ENCODE measurements around the gene ATP1A1. TPM values are rescaled to one million over a fixed set of nuclear protein-coding genes. Genes with fewer than 3 reads are reported as not detected.

The ATP1A1 gene
- total RNA-seq, 4 donors from 2014 or later: 324 to 3,097 (median 1,990) TPM

- H3K9me3 ChIP-seq: no peaks in the 10 kb centered on the region
- H3K4me3 ChIP-seq: no peak overlapping the region
- in situ Hi-C loops (cut with MboI; ENCODE audit: low pct_ligation_motif_present in 1 of 4, low pct_unique_long_range_greater_than_20kb in 1 of 4, low sequenced_read_pairs in 3 of 4): no loop called here
- DNase-seq: no peak
- WGBS, 2 donors (ENCODE audit: low coverage in 1 of 2): 90 to 100% methylated on average over 1 to 5 of the region's 5 CpGs
- H3K4me1 ChIP-seq: peaks cover 0 to 3% (median 0%) of the 10 kb centered on the region in 4 donors
- H3K36me3 ChIP-seq: peaks cover 0 to 100% (median 50%) of the 10 kb centered on the region in 4 donors
- intact Hi-C loops (cut with DNase I; ENCODE audit: low total_unique reads): loop anchor here (5.0 kb wide), 1 partner anchor 975 kb away; no protein-coding TSS in a partner anchor
- TF ChIP-seq EP300 (IDR thresholded peaks at IDR 0.05; ENCODE audit: low read depth) (no peak), CTCF (IDR thresholded peaks at IDR 0.05) (no peak), POLR2A (IDR thresholded peaks at IDR 0.05) (no peak), POLR2AphosphoS5 (IDR thresholded peaks at IDR 0.05) (no peak)
- H3K27me3 ChIP-seq: no peaks in the 10 kb centered on the region
- H3K27ac ChIP-seq: no peak overlapping the region
These were observed 24.7 kb downstream of the ATP1A1 start for GRCh38 chr1:116397728-116398127.

DNA sequence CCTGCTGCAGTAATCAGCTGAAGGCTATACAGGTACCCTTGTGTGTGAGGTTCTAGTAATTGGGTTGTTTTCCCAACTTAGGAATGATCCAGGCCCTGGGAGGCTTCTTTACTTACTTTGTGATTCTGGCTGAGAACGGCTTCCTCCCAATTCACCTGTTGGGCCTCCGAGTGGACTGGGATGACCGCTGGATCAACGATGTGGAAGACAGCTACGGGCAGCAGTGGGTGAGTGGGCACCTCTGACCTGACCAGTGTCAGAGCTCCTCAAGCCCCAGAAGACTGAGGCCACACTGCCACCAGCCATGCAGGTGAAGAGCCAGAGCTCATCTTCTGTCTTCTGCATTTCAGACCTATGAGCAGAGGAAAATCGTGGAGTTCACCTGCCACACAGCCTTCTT is 27.7 kb downstream of the ATP1A1 start:
- Histone ChIP-seq H3K36me3 (peaks cover 0 to 99% (median 50%) of the 10 kb centered on the region in 4 donors), H3K27me3 (no peaks in the 10 kb centered on the region), H3K4me1 (no peaks in the 10 kb centered on the region), H3K27ac (no peak overlapping the region), H3K9me3 (no peaks in the 10 kb centered on the region), H3K4me3 (no peak overlapping the region)
- intact Hi-C loops (cut with DNase I; ENCODE audit: low total_unique reads): no loop called here
- in situ Hi-C loops (cut with MboI; ENCODE audit: low pct_ligation_motif_present in 1 of 4, low pct_unique_long_range_greater_than_20kb in 1 of 4, low sequenced_read_pairs in 3 of 4): no loop called here
- DNase-seq: no peak
- no peak for TF ChIP-seq CTCF (IDR thresholded peaks at IDR 0.05)
- no peak for TF ChIP-seq POLR2A (IDR thresholded peaks at IDR 0.05)
- no peak for TF ChIP-seq POLR2AphosphoS5 (IDR thresholded peaks at IDR 0.05)
- TF ChIP-seq EP300 (IDR thresholded peaks at IDR 0.05; ENCODE audit: low read depth): no peak
- 40 to 89% methylated on average over 1 to 6 of the region's 6 CpGs for WGBS, 2 donors (ENCODE audit: low coverage in 1 of 2)

GRCh38 chr1:116401646-116402176 is 28.7 kb downstream of the ATP1A1 start:
- TF ChIP-seq EP300 (IDR thresholded peaks at IDR 0.05; ENCODE audit: low read depth): no peak
- no peak for TF ChIP-seq POLR2A (IDR thresholded peaks at IDR 0.05)
- no peak for TF ChIP-seq CTCF (IDR thresholded peaks at IDR 0.05)
- no peak for TF ChIP-seq POLR2AphosphoS5 (IDR thresholded peaks at IDR 0.05)
- Histone ChIP-seq H3K27ac (no peak overlapping the region), H3K4me3 (no peak overlapping the region), H3K4me1 (no peaks in the 10 kb centered on the region), H3K9me3 (no peaks in the 10 kb centered on the region), H3K36me3 (peaks cover 0 to 98% (median 50%) of the 10 kb centered on the region in 4 donors), H3K27me3 (no peaks in the 10 kb centered on the region)
- 100% methylated on average over 3 of the region's 3 CpGs; no CpG with 5 or more reads in 1 of the 2 donors for WGBS, 2 donors (ENCODE audit: low coverage in 1 of 2)
- DNase-seq: no peak
- in situ Hi-C loops (cut with MboI; ENCODE audit: low pct_ligation_motif_present in 1 of 4, low pct_unique_long_range_greater_than_20kb in 1 of 4, low sequenced_read_pairs in 3 of 4) (no loop called here), intact Hi-C loops (cut with DNase I; ENCODE audit: low total_unique reads) (no loop called here)

- H3K27me3 ChIP-seq: no peaks in the 10 kb centered on the region
- in situ Hi-C loops (cut with MboI; ENCODE audit: low pct_ligation_motif_present in 1 of 4, low pct_unique_long_range_greater_than_20kb in 1 of 4, low sequenced_read_pairs in 3 of 4) (no loop called here), intact Hi-C loops (cut with DNase I; ENCODE audit: low total_unique reads) (no loop called here)
- H3K4me3 ChIP-seq: no peak overlapping the region
- peaks cover 0 to 98% (median 49%) of the 10 kb centered on the region in 4 donors for H3K36me3 ChIP-seq
- DNase-seq: no peak
- H3K9me3 ChIP-seq: no peaks in the 10 kb centered on the region
- no peak for TF ChIP-seq CTCF (IDR thresholded peaks at IDR 0.05)
- TF ChIP-seq POLR2A (IDR thresholded peaks at IDR 0.05): no peak
- TF ChIP-seq EP300 (IDR thresholded peaks at IDR 0.05; ENCODE audit: low read depth): no peak
- no peak for TF ChIP-seq POLR2AphosphoS5 (IDR thresholded peaks at IDR 0.05)
- WGBS, 2 donors (ENCODE audit: low coverage in 1 of 2): 70 to 100% methylated on average over 1 to 3 of the region's 3 CpGs
- H3K4me1 ChIP-seq: no peaks in the 10 kb centered on the region
- H3K27ac ChIP-seq: no peak overlapping the region
These were observed 29.3 kb downstream of the ATP1A1 start for GRCh38 chr1:116402333-116402732.
